Measurements from ENCODE around the gene CTIF. TPM values are rescaled to one million over a fixed set of nuclear protein-coding genes. Genes with fewer than 3 reads are reported as not detected.

CTIF gene
- total RNA-seq, 1 donor = 65.9 TPM

- H3K27ac ChIP-seq (ENCODE audit: low read depth, low read length) = no peak overlapping the region
- no peak for TF ChIP-seq CTCF (IDR thresholded peaks at IDR 0.05; ENCODE audit: extremely low read depth, low read depth, low read length)
- peaks cover 12% of the 10 kb centered on the region for H3K36me3 ChIP-seq (ENCODE audit: insufficient read depth, low read length)
Measured at GRCh38 chr18:48803951-48804855, 265.4 kb downstream of the CTIF start.

GRCh38 chr18:48804856-48805610 is 266.2 kb downstream of the CTIF start:
- DNase-seq (ENCODE audit: insufficient read length, low spot score, missing footprints) = no peak
- H3K4me3 ChIP-seq (ENCODE audit: insufficient read depth, low read length) = no peak overlapping the region
- H4K20me1 ChIP-seq (ENCODE audit: insufficient read depth, low read length) = no peaks in the 10 kb centered on the region
- H3K27ac ChIP-seq (ENCODE audit: low read depth, low read length) = no peak overlapping the region
- H3K4me2 ChIP-seq (ENCODE audit: insufficient read depth, low read length) = no peak overlapping the region
- no peaks in the 10 kb centered on the region for H3K9me3 ChIP-seq (ENCODE audit: low read depth, low read length)
- H3K36me3 ChIP-seq (ENCODE audit: insufficient read depth, low read length) = peaks cover 11% of the 10 kb centered on the region
- no peak overlapping the region for H2AFZ ChIP-seq (ENCODE audit: low read length)
- TF ChIP-seq CTCF (IDR thresholded peaks at IDR 0.05; ENCODE audit: extremely low read depth, low read depth, low read length) = no peak
- no peaks in the 10 kb centered on the region for H3K79me2 ChIP-seq (ENCODE audit: insufficient read depth, low read length)
- peaks cover 25% of the 10 kb centered on the region for H3K4me1 ChIP-seq (ENCODE audit: insufficient read depth, low read length)
- no peaks in the 10 kb centered on the region for H3K27me3 ChIP-seq (ENCODE audit: insufficient read depth, low read length)

More at GRCh38 chr18:48803951-48804855, 265.4 kb downstream of the CTIF start:
- no peaks in the 10 kb centered on the region for H3K79me2 ChIP-seq (ENCODE audit: insufficient read depth, low read length)
- DNase-seq (ENCODE audit: insufficient read length, low spot score, missing footprints) = no peak
- no peak overlapping the region for H3K4me3 ChIP-seq (ENCODE audit: insufficient read depth, low read length)
- peaks cover 25% of the 10 kb centered on the region for H3K4me1 ChIP-seq (ENCODE audit: insufficient read depth, low read length)
- no peaks in the 10 kb centered on the region for H3K9me3 ChIP-seq (ENCODE audit: low read depth, low read length)
- H4K20me1 ChIP-seq (ENCODE audit: insufficient read depth, low read length) = no peaks in the 10 kb centered on the region
- H2AFZ ChIP-seq (ENCODE audit: low read length) = no peak overlapping the region
- H3K27me3 ChIP-seq (ENCODE audit: insufficient read depth, low read length) = no peaks in the 10 kb centered on the region
- H3K4me2 ChIP-seq (ENCODE audit: insufficient read depth, low read length) = no peak overlapping the region

GRCh38 chr18:48805826-48806535 is 267.1 kb downstream of the CTIF start:
- Histone ChIP-seq H3K4me3 (ENCODE audit: insufficient read depth, low read length) (no peak overlapping the region), H4K20me1 (ENCODE audit: insufficient read depth, low read length) (no peaks in the 10 kb centered on the region), H3K9me3 (ENCODE audit: low read depth, low read length) (no peaks in the 10 kb centered on the region), H3K36me3 (ENCODE audit: insufficient read depth, low read length) (peaks cover 11% of the 10 kb centered on the region), H3K27me3 (ENCODE audit: insufficient read depth, low read length) (no peaks in the 10 kb centered on the region), H2AFZ (ENCODE audit: low read length) (no peak overlapping the region), H3K79me2 (ENCODE audit: insufficient read depth, low read length) (no peaks in the 10 kb centered on the region), H3K4me1 (ENCODE audit: insufficient read depth, low read length) (peaks cover 20% of the 10 kb centered on the region), H3K27ac (ENCODE audit: low read depth, low read length) (peak overlapping the region; percentile 62), H3K4me2 (ENCODE audit: insufficient read depth, low read length) (peak overlapping the region; percentile 31)
- peak; percentile 50 for DNase-seq (ENCODE audit: insufficient read length, low spot score, missing footprints)
- TF ChIP-seq CTCF (IDR thresholded peaks at IDR 0.05; ENCODE audit: extremely low read depth, low read depth, low read length) = no peak
